ENCODE data around the gene PRR7. TPM values are rescaled to one million over a fixed set of nuclear protein-coding genes. Genes with fewer than 3 reads are reported as not detected.

Gene PRR7
- total RNA-seq, 1 experiment from 2014 or later = 69.3 TPM

DNA sequence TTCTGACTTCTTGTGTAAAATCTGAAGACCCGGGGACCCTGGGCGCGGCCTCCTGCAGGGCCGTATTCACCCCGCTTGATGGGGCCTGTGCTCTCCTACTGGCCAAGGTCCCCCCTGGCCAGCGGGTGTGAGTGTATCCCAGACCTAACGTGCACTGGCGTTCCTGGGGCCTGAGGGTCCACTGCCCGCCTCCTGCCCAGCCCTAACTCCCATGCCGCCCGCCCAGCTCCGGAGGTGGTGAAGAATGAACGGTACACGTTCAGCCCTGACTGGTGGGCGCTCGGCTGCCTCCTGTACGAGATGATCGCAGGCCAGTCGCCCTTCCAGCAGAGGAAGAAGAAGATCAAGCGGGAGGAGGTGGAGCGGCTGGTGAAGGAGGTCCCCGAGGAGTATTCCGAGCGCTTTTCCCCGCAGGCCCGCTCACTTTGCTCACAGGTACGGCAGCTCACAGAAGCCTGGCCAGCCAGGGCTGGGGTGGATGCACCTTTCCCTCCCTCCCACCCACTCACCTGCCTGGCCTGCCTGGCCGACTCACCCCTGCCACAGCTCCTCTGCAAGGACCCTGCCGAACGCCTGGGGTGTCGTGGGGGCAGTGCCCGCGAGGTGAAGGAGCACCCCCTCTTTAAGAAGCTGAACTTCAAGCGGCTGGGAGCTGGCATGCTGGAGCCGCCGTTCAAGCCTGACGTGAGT lies 10.6 kb upstream of the PRR7 start:
- DNase-seq (ENCODE audit: low spot score) = no peak

DNA sequence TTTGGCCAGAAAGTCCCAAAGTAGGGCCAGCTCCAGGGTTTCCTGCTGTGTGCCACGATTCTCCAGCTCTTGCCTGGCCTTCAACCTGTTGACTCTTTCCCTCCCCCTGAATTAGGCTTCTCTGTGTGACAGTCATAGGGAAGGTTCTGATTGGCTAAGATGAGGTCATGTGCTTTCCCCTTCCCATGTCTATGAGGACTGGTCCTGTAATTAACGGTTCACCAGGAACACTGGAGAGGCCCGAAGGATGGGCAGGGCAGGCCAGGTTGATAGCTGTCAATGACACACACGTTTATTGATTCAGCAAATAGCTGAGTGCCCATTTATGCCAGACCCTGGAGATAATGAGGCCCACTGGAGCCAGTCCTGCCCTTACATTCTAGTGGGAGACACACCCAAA lies 9.0 kb upstream of the PRR7 start:
- no peak for DNase-seq (ENCODE audit: low spot score)

DNA sequence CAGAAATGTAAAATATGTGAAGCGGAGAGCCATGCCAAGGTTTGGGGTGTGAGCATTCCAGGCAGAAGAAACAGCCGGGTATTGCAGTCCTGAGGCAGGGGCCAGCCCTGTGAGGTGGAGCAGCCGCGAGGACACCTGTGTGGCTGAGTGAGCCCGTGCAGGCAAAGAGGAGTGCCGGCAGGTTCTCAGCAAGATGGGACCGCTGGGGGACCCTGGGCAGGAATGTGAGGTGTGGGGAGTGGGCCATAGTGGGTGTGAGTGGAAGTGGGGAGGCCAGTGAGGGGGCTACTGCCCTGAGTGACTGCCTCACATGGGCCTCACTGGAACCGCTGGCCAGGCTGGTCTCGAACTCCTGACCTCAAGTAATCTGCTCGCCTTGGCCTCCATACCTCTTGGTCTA lies 8.1 kb upstream of the PRR7 start:
- DNase-seq (ENCODE audit: low spot score) = no peak

DNA sequence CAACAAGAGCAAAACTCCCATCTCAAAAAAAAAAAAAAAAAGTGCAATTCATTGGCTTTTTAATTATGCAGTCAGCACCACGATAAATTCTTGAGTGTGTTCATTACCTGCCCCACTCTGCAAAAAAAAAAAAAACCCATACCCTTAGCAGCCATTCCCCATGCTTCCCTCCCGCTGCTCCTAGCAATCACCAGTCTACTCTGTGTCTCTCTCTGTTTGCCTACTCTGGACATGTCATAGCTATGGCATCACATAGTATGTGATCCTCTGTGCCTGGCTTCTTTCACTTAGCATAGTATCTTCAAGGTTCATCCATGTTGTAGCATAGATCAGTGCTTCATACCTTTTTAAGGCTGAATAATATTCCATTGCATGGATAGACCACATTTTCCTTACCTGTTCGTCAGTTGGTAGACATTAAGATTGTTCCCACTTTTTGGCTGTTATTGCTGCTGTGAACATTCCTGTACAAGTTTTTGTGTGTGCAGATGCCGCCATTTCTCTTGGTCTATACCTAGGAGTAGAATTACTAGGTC lies 7.0 kb upstream of the PRR7 start:
- DNase-seq (ENCODE audit: low spot score) = no peak

DNA sequence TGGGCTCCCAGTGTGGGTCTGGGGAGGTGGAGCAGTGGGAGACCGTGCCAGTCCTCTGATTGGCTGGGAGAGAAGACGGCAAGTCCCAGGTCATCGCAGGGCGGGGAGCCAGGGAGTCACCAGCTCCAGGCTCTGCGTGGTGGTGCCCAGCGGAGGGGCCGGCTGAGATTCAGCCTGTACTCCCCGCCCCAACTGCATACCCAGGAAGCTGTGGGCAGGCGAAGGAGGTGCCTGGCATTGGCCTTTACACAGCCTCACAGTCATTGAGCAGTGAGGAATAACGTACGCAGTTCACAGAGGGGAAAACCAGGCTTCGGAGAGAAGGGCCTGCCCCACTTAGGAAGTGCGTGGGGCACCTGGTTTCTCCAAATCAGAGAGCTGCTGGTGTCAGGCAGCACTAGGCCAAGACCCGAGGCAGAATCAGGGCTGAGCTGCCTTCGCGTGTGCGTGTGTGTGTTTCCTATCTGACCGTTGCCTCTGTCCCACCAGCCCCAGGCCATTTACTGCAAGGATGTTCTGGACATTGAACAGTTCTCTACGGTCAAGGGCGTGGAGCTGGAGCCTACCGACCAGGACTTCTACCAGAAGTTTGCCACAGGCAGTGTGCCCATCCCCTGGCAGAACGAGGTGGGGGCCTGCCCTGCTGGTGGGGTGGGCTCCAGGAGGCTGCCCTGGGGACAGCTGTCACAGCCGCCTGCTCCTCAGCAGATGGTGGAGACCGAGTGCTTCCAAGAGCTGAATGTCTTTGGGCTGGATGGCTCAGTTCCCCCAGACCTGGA lies 6.2 kb upstream of the PRR7 start:
- no peak for DNase-seq (ENCODE audit: low spot score)

DNA sequence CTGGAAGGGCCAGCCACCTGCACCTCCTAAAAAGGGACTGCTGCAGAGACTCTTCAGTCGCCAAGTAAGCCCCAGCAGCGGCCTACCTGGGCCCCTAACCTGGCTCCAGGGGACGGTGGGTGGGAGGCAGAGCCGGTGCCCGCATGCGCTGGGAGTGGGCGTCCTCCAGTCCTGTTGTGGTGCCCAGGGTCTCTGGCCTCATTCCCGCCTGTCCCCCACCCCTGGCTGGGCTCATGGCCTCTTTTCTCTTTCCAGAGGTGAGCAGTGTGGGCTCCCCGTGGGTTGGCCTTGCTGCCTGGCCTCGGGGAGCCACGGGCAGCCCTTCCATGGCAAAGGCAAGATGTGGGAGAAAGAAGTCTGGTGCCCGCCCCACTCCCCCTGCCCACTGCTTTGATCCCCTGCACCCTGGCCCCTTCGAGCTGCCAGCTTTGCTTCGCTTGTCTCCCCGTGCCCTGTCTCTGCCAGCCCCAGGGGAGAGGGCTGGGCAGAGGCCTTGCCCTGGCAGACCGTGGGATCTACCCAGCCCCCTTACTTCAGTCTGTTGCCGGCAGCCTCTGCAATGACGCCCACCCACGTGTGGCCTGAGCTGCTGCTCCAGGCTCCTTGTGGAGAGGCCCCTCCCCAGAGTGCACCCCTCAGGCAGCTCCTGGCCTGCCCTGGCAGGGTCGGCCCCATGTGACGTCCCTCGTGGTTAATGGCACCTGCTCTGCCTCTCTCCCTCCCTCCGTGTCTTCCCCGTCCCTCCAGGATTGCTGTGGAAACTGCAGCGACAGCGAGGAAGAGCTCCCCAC lies 5.4 kb upstream of the PRR7 start:
- no peak for DNase-seq (ENCODE audit: low spot score)

DNA sequence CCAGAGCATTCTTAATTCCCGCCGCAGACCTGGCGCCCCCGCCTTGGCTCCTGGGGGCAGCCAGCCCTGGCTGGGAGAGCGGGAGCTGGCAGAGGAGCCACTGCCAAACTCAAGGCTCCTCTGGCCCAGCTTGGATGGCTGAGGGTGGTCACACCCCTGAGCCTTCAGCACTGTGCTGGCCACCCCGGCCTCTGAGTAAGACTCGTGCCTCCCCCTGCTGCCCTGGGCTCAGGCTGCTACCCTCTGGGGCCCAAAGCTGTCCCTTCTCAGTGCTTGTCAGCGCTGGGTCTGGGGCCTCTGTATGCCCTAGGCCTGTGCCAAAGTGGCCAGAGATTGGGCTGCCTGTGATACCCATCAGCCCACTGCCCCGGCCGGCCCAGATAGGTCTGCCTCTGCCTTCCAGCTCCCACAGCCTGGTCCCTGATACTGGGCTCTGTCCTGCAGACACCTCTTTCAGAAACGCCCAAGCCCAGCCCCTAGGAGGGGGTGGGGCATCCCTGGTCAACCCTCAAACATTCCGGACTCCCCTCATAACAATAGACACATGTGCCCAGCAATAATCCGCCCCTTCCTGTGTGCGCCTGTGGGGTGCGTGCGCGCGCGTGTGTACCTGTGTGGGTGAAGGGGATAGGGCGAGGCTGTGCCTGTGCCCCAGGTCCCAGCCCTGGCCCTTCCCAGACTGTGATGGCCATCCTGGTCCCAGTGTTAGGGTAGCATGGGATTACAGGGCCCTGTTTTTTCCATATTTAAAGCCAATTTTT lies 4.4 kb upstream of the PRR7 start:
- no peak for DNase-seq (ENCODE audit: low spot score)

DNA sequence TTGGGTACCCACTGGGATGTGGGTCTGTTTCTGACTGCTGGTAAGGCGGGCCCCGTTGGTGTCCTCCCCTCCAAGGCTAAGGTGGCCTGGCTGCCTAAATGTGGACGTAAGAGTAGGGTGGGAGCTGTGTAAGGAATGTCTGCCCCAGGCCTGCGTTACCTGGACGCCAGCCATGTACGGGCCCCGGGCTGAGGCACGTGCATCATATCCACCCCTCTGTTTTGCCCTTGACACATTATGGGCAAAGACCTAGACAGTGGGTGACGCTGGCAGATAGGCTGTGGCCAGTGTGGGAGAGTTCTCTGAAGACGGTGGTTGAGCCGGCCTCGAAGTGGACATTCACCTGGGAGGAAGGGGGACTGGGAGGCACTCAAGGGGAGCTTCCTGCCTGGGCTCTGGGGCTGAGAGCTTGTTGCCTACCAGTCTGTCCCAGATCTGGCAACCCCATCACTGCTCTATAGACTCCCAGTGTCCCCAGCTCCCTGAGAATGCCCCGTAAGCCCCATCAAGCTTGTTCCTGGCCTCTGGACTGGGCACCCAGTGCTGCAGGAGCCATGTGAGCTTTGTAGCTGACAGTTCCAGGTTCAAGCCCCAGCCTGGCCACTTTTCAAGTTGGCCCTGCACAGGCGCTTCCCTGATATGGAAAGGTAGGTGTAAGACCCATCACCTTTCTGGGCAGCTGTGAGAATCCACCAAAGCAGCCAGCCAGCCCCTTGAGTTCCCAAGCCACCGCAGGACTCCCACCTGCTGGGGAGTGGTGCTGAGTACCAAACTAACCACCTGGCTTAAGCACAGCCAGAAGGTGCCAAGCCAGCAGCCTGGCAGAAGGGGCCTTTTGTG lies 3.2 kb upstream of the PRR7 start:
- DNase-seq (ENCODE audit: low spot score) = no peak

DNA sequence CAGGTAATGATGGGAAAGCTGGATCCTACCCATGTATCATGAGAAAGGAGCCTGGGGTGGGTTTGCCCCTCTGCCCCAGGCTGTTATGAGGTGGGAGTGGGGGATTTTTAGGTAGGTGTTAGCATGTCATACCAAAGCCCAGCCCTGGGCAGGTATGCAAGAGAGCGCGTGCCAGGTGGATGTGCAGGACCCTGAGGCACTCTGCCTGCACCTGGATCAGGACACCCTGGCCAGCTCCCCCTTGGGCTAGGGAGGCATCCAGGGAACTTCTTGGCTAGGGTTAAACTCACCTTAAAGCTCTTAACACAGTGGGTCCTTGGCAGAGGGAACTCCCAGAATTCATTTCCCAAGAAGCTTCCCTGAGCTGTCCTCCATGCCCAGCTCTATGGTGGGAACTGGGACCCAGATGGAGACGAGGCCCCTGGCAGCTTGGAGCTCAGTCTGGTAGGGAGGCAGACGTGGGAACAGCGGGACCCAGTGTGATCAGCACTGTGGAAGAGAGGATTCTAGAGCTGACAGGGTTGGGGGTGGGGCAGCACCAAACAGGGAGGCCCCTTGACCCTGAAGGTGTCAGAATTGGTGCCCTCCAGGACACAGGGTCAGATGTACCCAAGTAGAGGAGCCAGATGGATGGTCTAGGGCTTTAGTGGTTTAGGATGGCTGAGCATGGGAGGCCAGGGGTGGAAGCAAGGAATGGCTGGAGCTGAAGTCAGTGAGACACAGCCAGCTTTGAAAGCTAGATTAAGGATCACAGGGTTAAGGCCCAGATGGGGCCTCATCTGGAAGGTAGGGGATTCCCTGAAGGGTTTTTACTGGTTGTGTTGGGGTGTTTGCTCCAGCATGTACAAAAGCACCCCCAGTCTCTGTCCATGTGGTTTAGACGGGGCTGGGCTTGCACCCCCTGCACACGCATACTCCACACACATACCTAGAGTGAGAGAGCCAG lies 2.2 kb upstream of the PRR7 start:
- no peak for DNase-seq (ENCODE audit: low spot score)

DNA sequence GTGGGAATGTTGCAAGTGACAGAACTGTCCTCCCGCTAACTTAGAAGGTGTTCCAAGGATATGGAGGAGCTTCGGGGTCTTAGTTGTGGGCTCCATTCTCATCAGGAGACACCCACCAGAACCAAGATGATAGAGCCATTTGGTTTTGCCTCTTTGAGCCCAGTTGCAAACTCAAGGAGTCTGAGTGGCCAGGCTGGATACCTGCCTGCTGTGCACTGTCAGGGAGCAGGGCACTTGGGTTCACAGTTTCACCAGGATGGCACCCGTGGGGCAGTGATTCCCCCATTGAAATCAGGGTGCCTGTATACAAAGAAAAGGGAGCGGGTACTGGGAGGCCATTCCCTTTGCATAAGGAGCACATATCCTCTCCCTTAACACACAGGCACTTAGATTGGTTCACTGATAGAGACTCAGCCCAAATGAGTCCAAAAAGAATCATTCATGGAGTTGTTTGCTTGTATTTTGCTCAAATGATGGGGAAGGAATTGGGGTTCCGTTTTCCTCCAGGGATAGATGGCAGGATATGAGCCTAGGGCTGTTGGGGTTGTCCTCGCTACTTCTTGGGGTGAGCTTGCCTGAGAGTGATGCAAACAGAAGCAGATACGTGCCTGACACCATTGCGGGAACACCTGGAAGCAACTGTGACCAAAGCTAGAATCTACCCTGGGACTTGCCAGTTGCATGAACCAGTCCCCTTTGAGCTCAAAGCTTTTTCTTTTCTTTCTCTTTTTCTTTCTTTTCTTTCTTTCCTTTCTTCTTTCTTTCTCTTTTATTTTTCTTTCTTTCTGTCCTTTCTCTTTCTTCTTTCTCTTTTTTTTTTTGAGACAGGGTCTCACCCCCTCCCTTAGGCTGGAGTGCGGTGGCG lies 1.3 kb upstream of the PRR7 start:
- no peak for DNase-seq (ENCODE audit: low spot score)

DNA sequence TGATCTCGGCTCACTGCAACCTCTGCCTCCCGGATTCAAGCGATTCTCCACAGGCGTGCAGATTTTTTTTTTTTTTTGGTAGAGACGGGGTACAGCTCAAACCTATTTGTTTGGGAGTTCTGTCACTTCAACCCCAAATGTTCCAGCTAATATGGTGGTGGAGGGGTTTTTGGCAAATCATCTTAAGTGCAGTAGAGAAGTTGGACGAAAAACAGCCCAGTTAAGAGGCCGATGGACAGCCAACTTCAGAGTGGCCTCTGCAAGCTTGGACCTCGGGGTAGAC lies 756 bp upstream of the PRR7 start:
- no peak for DNase-seq (ENCODE audit: low spot score)

DNA sequence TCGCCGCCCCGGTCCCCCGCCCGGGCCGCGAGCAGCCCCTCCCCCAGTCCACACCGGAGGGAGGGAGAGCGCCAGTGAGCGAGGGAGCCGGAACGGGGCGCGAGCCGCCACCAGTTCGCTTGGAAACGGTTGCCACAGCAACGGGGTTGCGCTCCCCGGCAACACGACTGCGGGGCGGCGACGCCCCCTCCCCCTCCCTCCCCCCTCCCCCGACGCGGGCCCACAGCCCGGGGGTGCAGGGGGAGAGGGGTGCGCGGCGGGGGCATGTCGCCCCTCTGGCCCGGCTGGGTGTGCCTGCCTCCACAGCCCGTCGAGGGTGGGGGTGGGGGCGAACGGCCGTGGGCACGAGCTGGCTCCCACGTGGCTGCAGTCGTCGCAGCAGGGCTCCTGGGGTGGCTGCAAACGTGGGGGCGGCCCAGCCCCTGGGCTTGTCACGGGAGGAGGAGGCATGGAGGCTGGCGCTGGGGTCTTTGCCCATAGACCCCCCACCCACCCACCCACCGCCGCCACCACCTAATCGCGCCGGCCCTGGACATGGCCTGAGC lies 524 bp downstream of the PRR7 start:
- peak; percentile 79 for DNase-seq (ENCODE audit: low spot score)

DNA sequence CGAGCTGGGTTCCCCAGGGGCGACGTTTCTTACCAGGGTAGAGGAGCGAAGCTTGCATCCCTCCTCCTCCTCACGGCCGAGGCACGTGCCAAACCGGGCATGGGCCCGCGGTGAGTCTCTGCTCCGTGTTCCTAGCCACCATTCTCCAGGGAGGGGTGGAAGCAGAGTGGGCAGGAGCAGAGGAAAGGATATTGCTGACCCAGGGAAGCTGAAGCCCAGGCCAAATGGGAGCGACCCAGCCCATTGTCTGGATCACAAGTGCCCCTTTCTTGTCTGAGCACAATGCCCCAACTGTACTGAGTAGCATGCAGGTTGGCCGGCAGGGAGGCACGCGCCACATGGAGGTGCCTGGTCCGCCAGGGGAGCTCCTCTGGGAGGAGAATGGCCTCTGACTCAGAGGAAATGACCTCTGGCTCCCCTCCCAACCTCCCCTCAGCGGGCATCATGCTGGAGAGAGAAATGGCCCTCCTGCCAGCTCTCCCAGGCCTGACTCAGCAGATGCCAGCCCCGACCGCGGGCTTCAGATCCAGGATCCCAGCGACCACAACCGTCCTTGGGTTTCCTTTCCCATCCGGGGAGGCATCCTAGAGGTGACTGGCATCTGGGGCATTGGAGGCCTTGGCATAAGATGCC lies 1.1 kb downstream of the PRR7 start:
- peak; percentile 82 for DNase-seq (ENCODE audit: low spot score)

DNA sequence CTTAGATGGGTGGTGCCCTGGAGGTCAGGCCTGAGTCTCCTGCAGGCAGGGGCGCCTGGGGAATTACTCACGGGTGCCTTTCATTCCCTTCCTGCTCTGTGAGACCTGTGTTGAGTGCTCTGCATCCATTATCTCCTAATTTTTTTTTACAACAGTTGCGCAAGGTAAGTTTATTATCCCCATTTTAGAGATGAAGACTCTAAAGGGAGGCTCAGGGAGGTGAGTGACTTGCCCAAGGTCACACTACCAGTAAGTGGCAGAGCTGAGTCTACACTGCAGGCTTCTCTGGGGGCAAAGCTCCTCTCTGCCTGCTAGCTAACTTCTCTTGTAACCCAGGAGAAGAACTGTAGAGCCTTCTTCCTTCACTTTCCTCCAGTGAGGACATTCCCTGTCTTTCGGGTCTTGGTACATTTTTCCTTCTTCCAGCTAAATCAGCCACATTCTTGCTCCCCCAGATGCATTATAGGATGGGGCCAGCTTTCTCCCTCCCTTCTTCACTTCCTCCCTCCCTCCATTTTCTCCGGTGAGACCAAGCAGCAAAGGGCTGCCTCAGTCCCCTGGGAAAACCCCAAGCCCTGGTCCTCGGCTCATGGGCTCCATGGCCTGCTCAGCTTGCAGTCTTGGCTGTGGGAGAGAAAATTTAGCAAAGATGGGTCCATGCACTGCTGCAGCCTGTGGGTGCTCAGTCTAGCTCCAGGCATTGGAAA lies 1.8 kb downstream of the PRR7 start:
- no peak for DNase-seq (ENCODE audit: low spot score)

DNA sequence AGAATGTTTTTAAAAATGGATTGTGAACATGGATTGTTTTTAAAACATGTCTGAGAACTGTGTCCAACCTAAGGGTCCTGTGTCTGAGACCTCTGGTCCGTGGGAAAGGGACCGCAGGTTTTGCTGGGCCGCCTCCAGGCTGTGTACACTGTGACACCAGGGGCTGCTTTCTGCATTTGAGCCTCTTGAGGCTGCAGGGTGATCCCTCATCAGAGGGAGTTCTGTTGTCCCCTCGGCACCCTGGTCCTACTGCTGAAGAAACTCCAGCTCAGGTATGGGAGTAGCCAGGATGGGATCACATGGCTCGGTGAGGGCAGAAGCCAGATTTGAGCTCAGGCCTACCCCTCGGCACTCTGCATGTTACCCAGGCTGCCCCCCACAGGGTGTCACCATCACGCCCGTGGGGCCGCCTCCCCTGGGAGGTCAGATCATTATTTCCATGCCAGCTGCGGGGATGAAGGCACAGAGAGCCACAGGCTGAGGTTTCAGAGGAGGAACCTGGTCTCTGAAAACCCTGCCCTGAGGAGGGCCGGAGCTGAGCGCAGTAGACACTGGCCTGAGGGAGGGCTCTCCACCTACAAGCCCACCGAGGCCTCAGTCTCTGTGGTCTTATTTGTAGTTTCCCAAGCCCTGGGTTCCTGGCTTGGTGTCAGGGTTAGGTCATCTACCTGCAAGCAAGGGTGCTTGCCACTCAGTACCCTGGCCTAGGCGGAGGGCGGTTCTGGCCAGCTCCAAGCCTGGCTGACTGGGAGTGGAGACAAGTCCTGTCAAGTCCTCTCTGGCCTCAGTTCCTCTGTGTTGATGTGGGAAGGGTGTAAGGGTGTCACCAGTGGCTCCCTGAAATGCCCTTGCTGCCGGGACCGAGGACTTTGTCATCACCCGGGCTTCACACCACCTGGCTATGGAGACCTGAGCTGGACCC lies 2.8 kb downstream of the PRR7 start:
- DNase-seq (ENCODE audit: low spot score) = no peak

Measured in HT-29 (cell line).